ENCODE data around the gene CLEC9A.

Gene CLEC9A

DNA sequence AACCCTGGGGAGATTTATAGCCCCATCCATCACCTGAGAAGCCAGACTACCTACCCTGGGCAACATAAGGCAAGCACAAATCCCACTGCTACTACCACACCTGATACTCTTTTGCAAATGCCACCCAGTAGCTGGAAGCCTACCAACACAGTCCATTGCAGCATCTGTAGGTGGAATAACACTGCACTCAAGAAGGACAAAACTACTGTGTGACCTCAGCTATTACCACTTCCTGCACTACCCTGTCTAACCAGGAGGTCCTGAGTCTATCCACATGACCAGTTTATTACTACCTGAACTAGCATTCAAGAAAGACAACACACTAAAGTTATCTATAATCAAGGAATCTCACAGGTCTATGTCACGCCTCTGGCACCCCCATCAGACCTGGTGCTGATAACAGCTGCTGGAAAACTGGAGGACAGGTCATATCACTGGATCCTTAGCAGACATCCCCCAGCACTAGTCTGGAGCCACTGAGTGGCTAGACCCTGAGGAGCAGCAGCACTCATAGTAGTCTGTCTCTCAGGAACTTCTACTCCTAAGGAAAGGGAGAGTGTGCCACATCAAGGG lies 71.3 kb downstream of the CLEC9A start:
- in situ Hi-C loops (cut with HindIII; ENCODE audit: low sequenced_read_pairs): no loop called here

DNA sequence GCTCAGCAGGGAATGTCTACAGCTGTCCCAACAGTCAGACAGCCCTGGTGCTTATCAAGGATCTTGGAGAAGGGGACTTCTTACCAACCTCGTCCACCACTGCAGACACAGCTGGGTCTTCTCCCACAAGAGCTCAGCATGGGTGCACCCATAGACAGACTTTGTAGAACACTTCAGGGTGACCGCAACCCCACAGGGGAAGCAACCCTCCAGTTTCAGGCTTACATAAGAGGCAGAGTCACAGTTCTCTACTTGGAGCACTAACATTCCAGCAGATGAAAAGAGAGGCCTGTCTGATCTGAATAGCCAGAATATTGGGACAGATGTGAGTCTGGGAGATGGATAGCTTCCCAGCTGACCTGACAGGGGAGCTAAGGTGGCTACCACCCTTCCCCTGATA lies 71.8 kb downstream of the CLEC9A start:
- in situ Hi-C loops (cut with HindIII; ENCODE audit: low sequenced_read_pairs): no loop called here

- in situ Hi-C loops (cut with HindIII; ENCODE audit: low sequenced_read_pairs): no loop called here
Observed at GRCh38 chr12:10110256-10110844, 79.9 kb downstream of the CLEC9A start.

DNA sequence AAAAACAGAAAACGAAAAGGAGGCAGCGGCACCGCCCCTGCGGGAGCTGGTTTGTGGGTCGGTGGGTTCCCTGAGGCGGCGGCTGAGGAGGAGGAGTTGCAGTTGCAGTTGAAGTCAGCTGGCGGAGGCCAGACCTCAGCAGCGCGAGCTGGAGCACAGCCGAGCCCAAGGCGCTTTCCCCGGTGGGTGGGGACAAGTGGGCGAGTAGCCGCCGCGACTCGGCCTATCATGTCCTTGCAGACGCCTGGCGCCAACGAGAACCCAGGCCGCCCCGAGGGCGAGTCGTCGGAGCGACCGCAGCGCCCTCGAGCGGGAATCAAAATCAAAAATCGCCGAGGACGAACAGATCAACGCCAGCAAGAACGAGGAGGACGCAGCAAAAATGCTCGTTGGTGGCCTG lies 81.0 kb downstream of the CLEC9A start:
- in situ Hi-C loops (cut with HindIII; ENCODE audit: low sequenced_read_pairs): no loop called here

DNA sequence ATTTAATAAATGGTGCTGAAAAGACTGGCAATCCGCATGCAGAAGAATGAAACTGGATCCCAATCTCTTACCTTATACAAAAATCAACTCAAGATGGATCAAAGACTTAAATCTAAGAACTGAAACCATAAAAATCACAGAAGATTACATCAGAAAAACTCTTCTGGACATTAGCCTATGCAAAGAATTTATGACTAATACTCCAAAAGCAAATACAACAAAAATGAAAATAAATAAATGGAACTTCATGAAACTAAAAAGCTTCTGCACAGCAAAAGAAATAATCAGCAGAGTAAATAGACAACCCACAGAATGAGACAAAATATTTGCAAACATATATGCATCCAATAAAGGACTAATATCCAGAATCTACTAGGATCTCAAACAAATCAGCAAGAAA lies 82.6 kb downstream of the CLEC9A start:
- in situ Hi-C loops (cut with HindIII; ENCODE audit: low sequenced_read_pairs): no loop called here

DNA sequence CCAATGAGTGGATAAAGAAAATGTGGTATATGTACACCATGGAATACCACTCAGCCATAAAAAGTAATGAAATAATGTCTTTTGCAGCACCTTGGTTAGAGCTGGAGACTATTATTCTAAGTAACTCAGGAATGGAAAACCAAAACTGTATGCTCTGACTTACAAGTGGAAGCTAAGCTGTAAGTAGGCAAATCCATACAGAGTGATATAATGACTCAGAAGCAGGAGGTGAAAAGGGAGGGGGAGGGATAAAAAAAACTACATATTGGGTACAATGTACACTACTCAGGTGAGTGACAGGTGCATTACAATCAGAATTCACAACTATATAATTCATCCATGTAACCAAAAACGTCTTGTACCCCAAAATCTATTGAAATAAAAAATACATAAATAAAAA lies 83.4 kb downstream of the CLEC9A start:
- in situ Hi-C loops (cut with HindIII; ENCODE audit: low sequenced_read_pairs): no loop called here

GRCh38 chr12:10115311-10115710 lies 84.8 kb downstream of the CLEC9A start:
- in situ Hi-C loops (cut with HindIII; ENCODE audit: low sequenced_read_pairs): no loop called here

Measured in endothelial cell of hepatic sinusoid (primary cell).